GM20431 (cell line): Measurements from ENCODE around the gene INPP5E.
"Not testable (repeated sequence)": the region's sequence is repeated elsewhere in the genome, so short reads cannot be mapped to it uniquely, and the experiment has no call there.

ENCODE experiments used
- in situ Hi-C: fragments of 300-500 bp; cut with MseI, MboI; formaldehyde crosslinking; loops from one replicate; pipeline ENCODE4 v1.15.0; 2020; ENCODE audit warnings: low sequenced_read_pairs; ENCODE audit not compliant: unreplicated experiment

The INPP5E gene

DNA sequence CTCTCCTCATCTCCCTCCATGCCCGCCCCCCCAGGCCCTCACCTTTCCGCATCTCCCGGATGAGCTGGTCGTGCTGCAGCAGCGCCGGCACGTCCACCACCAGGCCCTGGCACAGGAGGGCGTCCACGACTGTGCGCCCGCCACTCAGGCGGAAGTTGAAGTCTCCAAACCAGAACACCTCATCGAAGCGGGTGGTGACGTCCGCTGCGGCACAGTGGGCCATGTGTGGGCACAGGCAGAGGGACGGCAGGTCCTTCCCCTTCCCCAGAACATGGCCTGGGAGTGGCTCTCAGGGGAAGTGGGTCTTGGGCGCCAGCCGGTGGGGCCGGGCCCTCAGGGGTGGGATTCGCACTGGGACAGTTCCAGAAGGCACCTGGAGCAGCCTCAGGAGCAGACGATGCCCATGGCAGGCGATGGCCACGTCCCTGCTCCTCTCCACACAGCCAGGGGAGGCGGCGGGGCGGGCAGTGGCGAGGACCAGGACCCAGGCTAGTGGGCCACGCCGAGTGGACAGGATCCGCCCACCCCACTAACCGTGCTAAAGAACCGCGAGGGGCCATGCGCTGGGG, 7.8 kb downstream of the INPP5E start:
- in situ Hi-C loops: no loop called here

DNA sequence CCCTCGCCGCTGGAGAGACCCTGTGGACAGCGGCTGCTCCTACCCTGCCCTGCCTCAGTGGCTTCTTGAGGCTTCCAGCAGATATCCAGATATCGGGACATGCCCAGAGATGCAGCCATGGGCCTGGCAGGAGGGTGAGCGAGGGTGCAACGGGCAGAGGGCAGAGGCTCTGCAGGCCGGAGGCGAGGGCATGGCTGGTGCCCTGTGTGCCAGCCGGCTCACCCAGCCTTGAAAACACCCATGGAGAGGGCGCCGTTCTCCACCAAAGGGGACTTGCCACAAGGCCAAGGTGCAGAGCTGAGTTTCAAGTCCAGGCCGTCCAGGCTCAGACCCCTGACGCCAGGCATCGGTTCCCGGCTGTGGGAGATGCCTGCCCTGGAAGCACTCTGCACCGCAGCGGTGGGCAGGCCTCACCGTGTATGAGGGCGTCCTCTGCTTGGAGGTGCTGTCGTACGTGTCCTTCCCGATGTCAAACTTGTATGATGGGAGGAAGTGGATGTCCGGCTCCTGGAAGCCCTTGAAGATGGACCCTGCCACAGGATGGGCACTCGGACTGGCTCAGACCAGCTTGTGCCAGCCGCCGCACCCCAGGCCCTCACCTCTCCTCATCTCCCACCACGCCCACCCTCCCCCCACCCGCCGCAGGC, 8.9 kb downstream of the INPP5E start:
- in situ Hi-C loops: no loop called here

- in situ Hi-C loops: no loop called here
Measured at GRCh38 chr9:136429683-136430491, 9.8 kb downstream of the INPP5E start.

DNA sequence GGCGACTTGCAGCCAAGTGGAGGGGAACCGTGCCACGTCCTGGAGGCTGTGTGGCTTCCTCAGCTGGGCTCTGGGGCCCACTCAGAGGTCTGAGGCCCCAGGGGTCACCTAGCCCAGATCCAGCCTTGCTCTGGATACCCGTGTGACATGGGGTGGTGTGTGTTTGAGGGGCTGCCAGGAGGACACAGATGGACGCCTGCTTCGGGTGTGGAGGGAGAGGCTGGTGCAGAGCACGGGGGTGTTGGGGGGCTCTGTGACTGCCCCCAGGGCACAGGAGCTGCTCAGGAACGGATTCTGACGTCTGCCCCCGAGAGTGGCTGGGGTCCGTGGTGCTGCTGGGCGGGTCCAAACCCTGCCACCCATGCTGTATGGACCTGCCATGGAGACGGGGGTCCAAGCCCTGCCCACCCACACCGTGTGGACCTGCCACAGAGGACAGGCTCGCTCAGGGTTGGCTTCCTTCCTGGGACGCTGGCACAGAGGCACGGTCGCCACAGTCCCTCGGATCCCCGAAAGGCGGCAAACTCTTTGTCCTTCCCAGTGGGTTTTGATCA, 10.5 kb downstream of the INPP5E start:
- in situ Hi-C loops: no loop called here

GRCh38 chr9:136426787-136427186, 12.9 kb downstream of the INPP5E start:
- in situ Hi-C loops: no loop called here

DNA sequence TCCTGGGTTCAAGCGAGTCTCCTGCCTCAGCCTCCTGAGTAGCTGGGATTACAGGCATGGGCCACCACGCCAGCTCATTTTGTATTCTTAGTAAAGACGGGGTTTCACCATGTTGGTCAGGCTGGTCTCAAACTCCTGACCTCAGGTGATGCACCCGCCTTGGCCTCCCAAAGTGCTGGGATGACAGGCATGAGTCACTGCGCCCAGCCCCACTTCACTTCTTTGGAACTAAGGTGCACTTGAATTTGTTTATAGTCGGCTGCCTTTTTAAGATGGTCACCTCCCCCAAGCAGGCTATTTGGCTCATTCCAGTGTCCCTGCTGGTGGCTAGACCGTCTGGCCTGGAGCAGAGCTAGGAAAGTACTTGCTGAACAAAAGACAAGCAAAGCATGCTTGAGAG, 14.3 kb downstream of the INPP5E start:
- in situ Hi-C loops: not testable (repeated sequence)

- in situ Hi-C loops: no loop called here
Measured at GRCh38 chr9:136424750-136425362, 14.8 kb downstream of the INPP5E start.

- in situ Hi-C loops: no loop called here
Measured at GRCh38 chr9:136423432-136424146, 16.1 kb downstream of the INPP5E start.

- in situ Hi-C loops: no loop called here
Measured at GRCh38 chr9:136422876-136423275, 16.8 kb downstream of the INPP5E start.

DNA sequence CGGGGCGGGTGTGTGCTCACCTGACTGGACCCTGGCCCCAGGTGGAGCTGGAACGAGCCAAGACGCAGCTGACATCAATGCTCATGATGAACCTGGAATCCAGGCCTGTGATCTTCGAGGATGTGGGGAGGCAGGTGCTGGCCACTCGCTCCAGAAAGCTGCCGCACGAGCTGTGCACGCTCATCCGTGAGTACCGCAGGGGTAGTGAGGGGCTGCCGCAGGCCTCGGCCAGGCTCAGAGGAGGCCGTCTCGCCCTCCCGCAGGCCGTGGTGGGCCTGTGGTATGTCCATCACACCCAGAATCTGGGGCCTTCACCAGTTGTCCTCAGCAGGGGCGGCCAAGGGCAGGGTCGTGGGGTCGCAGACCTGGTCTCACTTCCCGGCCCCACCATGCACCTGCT, 17.9 kb downstream of the INPP5E start:
- in situ Hi-C loops: no loop called here

- in situ Hi-C loops: no loop called here
Measured at GRCh38 chr9:136419092-136419420, 20.6 kb downstream of the INPP5E start.

DNA sequence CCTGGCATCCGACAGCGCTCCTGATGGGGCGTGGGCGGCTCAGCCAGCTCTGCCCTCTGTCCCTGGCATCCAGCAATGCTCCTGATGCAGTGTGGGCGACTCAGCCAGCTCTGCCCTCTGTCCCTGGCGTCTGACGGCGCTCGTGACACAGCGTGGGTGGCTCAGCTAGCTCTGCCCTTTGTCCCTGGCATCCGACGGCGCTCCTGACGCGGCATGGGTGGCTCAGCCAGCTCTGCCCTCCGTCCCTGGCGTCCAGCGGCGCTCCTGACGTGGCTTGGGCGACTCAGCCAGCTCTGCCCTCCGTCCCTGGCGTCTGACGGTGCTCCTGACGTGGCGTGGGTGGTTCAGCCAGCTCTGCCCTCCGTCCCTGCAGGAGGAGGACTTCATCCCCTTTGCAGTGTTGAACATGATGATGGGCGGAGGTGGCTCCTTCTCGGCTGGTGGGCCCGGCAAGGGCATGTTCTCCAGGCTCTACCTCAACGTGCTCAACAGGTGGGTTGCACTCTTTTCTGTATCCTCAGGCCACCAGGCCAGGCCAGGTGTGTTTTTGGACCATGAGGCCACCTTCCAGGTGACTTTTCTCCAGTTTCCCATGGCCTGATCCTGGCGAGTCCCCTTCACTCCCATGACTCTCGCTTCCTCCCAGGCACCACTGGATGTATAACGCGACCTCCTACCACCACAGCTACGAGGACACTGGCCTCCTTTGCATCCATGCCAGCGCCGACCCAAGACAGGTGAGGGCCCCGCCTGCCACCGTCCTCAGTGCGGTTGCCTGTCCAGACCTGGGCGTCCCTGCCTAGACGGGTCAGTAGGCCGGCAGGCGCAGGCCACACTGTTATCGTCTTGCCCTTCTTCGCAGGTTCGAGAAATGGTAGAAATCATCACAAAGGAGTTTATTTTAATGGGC, 21.2 kb downstream of the INPP5E start:
- in situ Hi-C loops: no loop called here

DNA sequence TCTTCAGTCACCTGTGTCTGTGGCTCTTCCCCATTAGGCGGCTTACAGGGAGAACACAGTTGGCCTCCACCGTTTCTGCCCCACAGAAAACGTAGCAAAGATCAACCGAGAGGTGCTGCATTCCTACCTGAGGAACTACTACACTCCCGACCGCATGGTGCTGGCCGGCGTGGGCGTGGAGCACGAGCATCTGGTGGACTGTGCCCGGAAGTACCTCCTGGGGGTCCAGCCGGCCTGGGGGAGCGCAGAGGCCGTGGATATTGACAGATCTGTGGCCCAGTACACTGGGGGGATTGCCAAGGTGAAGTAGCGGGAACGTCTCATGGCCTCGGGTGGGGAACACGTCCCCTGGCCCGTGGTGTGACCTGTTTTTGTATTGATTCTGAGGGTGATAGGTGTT, 22.7 kb downstream of the INPP5E start:
- in situ Hi-C loops: no loop called here

GRCh38 chr9:136416427-136416826, 23.2 kb downstream of the INPP5E start:
- in situ Hi-C loops: no loop called here

DNA sequence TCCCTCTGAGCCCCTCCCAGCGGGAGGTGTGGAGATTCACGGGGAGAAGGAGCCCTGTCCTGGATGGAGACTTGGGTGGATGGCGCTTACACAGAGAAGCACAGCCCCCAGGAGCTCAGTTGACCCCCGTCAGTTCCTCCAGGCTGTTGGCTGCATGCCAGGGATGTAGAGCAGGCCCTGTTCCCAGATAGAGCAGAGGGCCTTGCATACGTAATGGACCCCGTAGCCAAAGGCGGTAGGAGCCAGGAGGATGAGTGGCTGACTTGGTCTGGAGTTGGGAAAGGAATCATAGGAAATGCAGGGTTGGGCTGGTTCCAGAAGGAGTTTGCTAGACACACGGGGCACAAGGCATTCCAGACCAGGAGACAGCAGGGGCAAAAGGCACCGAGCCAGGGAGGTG, 26.7 kb downstream of the INPP5E start:
- in situ Hi-C loops: no loop called here

DNA sequence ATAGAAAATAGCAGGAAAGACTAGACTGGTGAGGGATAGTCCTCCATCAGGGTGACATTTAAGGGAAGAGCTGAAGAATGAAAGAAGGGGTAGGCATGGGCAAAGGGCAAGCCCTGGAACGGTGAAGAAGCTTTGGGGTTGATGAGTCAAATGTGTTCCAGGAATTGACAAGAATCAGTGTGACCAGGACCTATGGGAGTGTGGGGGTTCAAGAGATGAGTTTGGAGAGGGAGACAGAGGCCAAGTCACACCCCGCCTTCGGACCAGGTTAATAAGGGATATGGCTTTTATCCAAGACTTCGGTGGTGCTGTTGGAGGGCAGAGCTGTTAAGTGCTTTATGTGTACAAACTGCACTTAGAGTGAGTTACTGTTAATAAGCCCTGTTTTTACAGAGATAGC, 28.3 kb downstream of the INPP5E start:
- in situ Hi-C loops: no loop called here

DNA sequence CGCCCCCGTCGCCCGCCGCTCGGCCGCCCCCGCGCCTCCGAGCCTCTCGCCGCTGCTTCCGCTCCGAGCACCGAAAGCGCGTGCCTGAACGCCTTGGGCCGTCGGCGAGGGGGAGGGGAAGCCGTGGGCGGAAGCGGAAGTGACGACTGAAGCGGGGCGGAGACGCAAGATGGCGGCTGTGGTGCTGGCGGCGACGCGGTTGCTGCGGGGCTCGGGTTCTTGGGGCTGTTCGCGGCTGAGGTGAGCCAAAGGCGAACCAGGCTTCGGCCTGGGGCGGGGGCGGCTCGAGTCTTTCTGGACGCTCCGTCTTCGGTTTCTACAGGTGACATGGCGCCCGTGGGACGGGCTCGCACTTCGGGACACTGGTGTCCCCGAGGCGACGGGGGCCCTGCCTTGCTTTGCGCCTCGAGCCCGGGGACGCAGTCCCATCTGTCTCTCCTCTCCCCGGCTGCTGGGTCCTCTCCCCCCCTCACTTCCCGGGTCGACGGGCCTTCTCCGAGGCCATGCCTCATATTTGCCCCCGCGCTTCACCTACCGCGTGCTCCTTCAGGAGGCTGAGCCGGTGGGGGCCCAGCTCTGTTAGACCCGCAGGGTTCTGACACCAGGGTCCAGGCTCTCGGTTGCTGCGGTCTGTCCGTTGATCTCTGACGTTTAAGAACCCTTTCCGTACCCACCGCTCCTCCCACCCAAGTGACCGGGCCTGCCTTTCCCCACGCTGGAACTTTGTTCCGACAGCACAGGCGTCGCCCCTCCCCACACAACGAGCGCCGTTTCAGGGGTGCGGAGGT, 29.0 kb downstream of the INPP5E start, which contains the start of the genes ENTR1 and PMPCA:
Gene ENTR1 (minus strand): TSS at position 115 of the 788 bp plus-strand sequence. CDS start 217 bp downstream, outside the sequence.
Gene PMPCA (plus strand): TSS at position 159 of the 788 bp plus-strand sequence. CDS start 11 bp downstream, at position 170.
- in situ Hi-C loops: no loop called here
